Activated CD8-positive, alpha-beta T cell treated with anti-CD3 and anti-CD28 coated beads, Interleukin-2, amount 10 ng/mL, durations not matched to agents 7 days and 5 days (primary cell): ENCODE data around the gene IGFBP1. TPM values are rescaled to one million over a fixed set of nuclear protein-coding genes. Genes with fewer than 3 reads are reported as not detected.

Experiments
- ATAC-seq: fragments of 150-1000 bp; cut with Tn5 transposase; one replicate; pipeline ENCODE4 v1.10.0; 2021; ENCODE audit warnings: moderate library complexity
- CTCF ChIA-PET: fragments of 350-600 bp; sonication (Branson Sonifier 250); formaldehyde crosslinking; loops from one replicate; lab custom pipeline; 2021; ENCODE audit warnings: antibody characterized with exemption; lab: Charles Lee
- POLR2A ChIA-PET: fragments of 350-600 bp; sonication (Branson Sonifier 250); formaldehyde crosslinking; loops from one replicate; lab custom pipeline; 2021; ENCODE audit warnings: antibody characterized with exemption; lab: Charles Lee
- DNase-seq: peaks from one replicate; pipeline ENCODE4 v3.0.0-alpha.2; 2020
- H3K27ac Mint-ChIP-seq: one replicate; pipeline ENCODE4 v1.8.0; 2021; ENCODE audit warnings: mild to moderate bottlenecking, mixed read lengths
- H3K27me3 Mint-ChIP-seq: one replicate; pipeline ENCODE4 v1.8.0; 2021; ENCODE audit warnings: low read depth, mixed read lengths
- H3K36me3 Mint-ChIP-seq: one replicate; pipeline ENCODE4 v1.8.0; 2021; ENCODE audit warnings: low read depth, mixed read lengths
- H3K4me1 Mint-ChIP-seq: one replicate; pipeline ENCODE4 v1.8.0; 2021; ENCODE audit warnings: low read depth, mixed read lengths
- H3K4me3 Mint-ChIP-seq: one replicate; pipeline ENCODE4 v1.8.0; 2021; ENCODE audit warnings: mild to moderate bottlenecking, mixed read lengths
- H3K9me3 Mint-ChIP-seq: one replicate; pipeline ENCODE4 v1.8.0; 2022; ENCODE audit warnings: mixed read lengths; ENCODE audit not compliant: insufficient read depth
- total RNA-seq, 2 experiments: library from RNA; stranded (reverse); gene quantifications; one replicate each; pipeline ENCODE4 v1.2.3, GENCODE V29; 2021

The IGFBP1 gene
- total RNA-seq, 2 experiments from 2014 or later, result not detected

- Mint-ChIP-seq H3K9me3 (no peaks in the 10 kb centered on the region), H3K4me1 (no peaks in the 10 kb centered on the region), H3K36me3 (no peaks in the 10 kb centered on the region), H3K27me3 (peaks cover 14% of the 10 kb centered on the region), H3K4me3 (no peak overlapping the region), H3K27ac (no peak overlapping the region)
- DNase-seq, result no peak
- ChIA-PET CTCF (interaction anchor here (0.8 kb wide), 1 partner anchor 41 kb away, joined by 3 read pairs; no protein-coding TSS in a partner anchor), POLR2A (no interaction called here)
- ATAC-seq, result no peak
Observed at GRCh38 chr7:45882465-45882810, 5.8 kb upstream of the IGFBP1 start.

GRCh38 chr7:45884136-45884535, 4.2 kb upstream of the IGFBP1 start:
- no peaks in the 10 kb centered on the region for H3K4me1 Mint-ChIP-seq
- no peaks in the 10 kb centered on the region for H3K9me3 Mint-ChIP-seq
- H3K27ac Mint-ChIP-seq, result no peak overlapping the region
- no peak overlapping the region for H3K4me3 Mint-ChIP-seq
- H3K36me3 Mint-ChIP-seq, result no peaks in the 10 kb centered on the region
- ChIA-PET CTCF (no interaction called here), POLR2A (no interaction called here)
- no peak for ATAC-seq
- peak; percentile 4 for DNase-seq
- peaks cover 27% of the 10 kb centered on the region for H3K27me3 Mint-ChIP-seq

GRCh38 chr7:45885264-45885882, 2.9 kb upstream of the IGFBP1 start:
- Mint-ChIP-seq H3K27me3 (peaks cover 37% of the 10 kb centered on the region), H3K36me3 (no peaks in the 10 kb centered on the region), H3K27ac (no peak overlapping the region), H3K4me3 (no peak overlapping the region), H3K4me1 (no peaks in the 10 kb centered on the region), H3K9me3 (no peaks in the 10 kb centered on the region)
- CTCF ChIA-PET, result no interaction called here
- ATAC-seq (no peak), DNase-seq (peak; percentile 15)
- POLR2A ChIA-PET, result no interaction called here

GRCh38 chr7:45886931-45887667, 1.2 kb upstream of the IGFBP1 start:
- peaks cover 43% of the 10 kb centered on the region for H3K27me3 Mint-ChIP-seq
- no peaks in the 10 kb centered on the region for H3K36me3 Mint-ChIP-seq
- ChIA-PET POLR2A (no interaction called here), CTCF (no interaction called here)
- H3K4me3 Mint-ChIP-seq, result no peak overlapping the region
- H3K27ac Mint-ChIP-seq, result no peak overlapping the region
- H3K9me3 Mint-ChIP-seq, result no peaks in the 10 kb centered on the region
- ATAC-seq, result no peak
- DNase-seq, result no peak
- no peaks in the 10 kb centered on the region for H3K4me1 Mint-ChIP-seq

- H3K4me3 Mint-ChIP-seq, result no peak overlapping the region
- ATAC-seq (no peak), DNase-seq (no peak)
- H3K27me3 Mint-ChIP-seq, result peaks cover 48% of the 10 kb centered on the region
- ChIA-PET POLR2A (no interaction called here), CTCF (no interaction called here)
- no peaks in the 10 kb centered on the region for H3K4me1 Mint-ChIP-seq
- H3K27ac Mint-ChIP-seq, result no peak overlapping the region
- H3K36me3 Mint-ChIP-seq, result no peaks in the 10 kb centered on the region
- H3K9me3 Mint-ChIP-seq, result no peaks in the 10 kb centered on the region
Observed at GRCh38 chr7:45888993-45889366, 692 bp downstream of the IGFBP1 start.

- ATAC-seq, result no peak
- no peaks in the 10 kb centered on the region for H3K36me3 Mint-ChIP-seq
- H3K4me3 Mint-ChIP-seq, result no peak overlapping the region
- DNase-seq, result peak; percentile 13
- no peaks in the 10 kb centered on the region for H3K9me3 Mint-ChIP-seq
- H3K27me3 Mint-ChIP-seq, result peaks cover 50% of the 10 kb centered on the region
- no peak overlapping the region for H3K27ac Mint-ChIP-seq
- POLR2A ChIA-PET, result no interaction called here
- H3K4me1 Mint-ChIP-seq, result no peaks in the 10 kb centered on the region
- CTCF ChIA-PET, result no interaction called here
Observed at GRCh38 chr7:45889367-45890067, 1.2 kb downstream of the IGFBP1 start.

GRCh38 chr7:45890125-45890901, 2.0 kb downstream of the IGFBP1 start:
- ChIA-PET CTCF (interaction anchor here (0.8 to 1.5 kb wide), 4 partner anchors 29 to 1198 kb away, joined by 4 to 7 read pairs (median 4); no protein-coding TSS in a partner anchor), POLR2A (no interaction called here)
- Mint-ChIP-seq H3K9me3 (no peaks in the 10 kb centered on the region), H3K27ac (no peak overlapping the region), H3K36me3 (no peaks in the 10 kb centered on the region), H3K4me3 (no peak overlapping the region), H3K27me3 (peaks cover 52% of the 10 kb centered on the region), H3K4me1 (no peaks in the 10 kb centered on the region)
- DNase-seq (peak; percentile 5), ATAC-seq (no peak)

GRCh38 chr7:45890902-45891461, 2.7 kb downstream of the IGFBP1 start:
- ATAC-seq (no peak), DNase-seq (peak; percentile 20)
- POLR2A ChIA-PET, result no interaction called here
- Mint-ChIP-seq H3K27ac (no peak overlapping the region), H3K9me3 (no peaks in the 10 kb centered on the region), H3K4me3 (no peak overlapping the region), H3K27me3 (peaks cover 52% of the 10 kb centered on the region), H3K4me1 (no peaks in the 10 kb centered on the region), H3K36me3 (no peaks in the 10 kb centered on the region)
- CTCF ChIA-PET, result interaction anchor here (0.8 to 1.5 kb wide), 4 partner anchors 29 to 1197 kb away, joined by 4 to 7 read pairs (median 4); no protein-coding TSS in a partner anchor

- DNase-seq (peak; percentile 9), ATAC-seq (no peak)
- ChIA-PET CTCF (interaction anchor here (0.8 to 1.5 kb wide), 4 partner anchors 28 to 1196 kb away, joined by 4 to 7 read pairs (median 4); no protein-coding TSS in a partner anchor), POLR2A (no interaction called here)
- H3K9me3 Mint-ChIP-seq, result no peaks in the 10 kb centered on the region
- H3K4me1 Mint-ChIP-seq, result no peaks in the 10 kb centered on the region
- H3K4me3 Mint-ChIP-seq, result no peak overlapping the region
- no peak overlapping the region for H3K27ac Mint-ChIP-seq
- H3K27me3 Mint-ChIP-seq, result peaks cover 47% of the 10 kb centered on the region
- H3K36me3 Mint-ChIP-seq, result no peaks in the 10 kb centered on the region
Observed at GRCh38 chr7:45891462-45892402, 3.4 kb downstream of the IGFBP1 start.

- peak; percentile 12 for DNase-seq
- Mint-ChIP-seq H3K27ac (no peak overlapping the region), H3K4me3 (no peak overlapping the region), H3K4me1 (no peaks in the 10 kb centered on the region), H3K36me3 (no peaks in the 10 kb centered on the region), H3K27me3 (peaks cover 40% of the 10 kb centered on the region), H3K9me3 (no peaks in the 10 kb centered on the region)
- ChIA-PET POLR2A (no interaction called here), CTCF (no interaction called here)
- ATAC-seq, result no peak
Observed at GRCh38 chr7:45892407-45893035, 4.2 kb downstream of the IGFBP1 start.
